Neuron (in vitro differentiated cells): ENCODE data around the gene SNAP91.
"Not testable (repeated sequence)": the region's sequence is repeated elsewhere in the genome, so short reads cannot be mapped to it uniquely, and the experiment has no call there.

Source experiments
- H2AFZ ChIP-seq: one replicate; pipeline ENCODE4 v1.6.1; 2013; ENCODE audit warnings: low read depth, mild to moderate bottlenecking, inconsistent platforms, low read length, moderate library complexity
- H3K27me3 ChIP-seq: one replicate; pipeline ENCODE4 v1.6.1; 2013; ENCODE audit warnings: low read length; ENCODE audit not compliant: insufficient read depth
- H3K36me3 ChIP-seq: one replicate; pipeline ENCODE4 v1.6.1; 2013; ENCODE audit warnings: low read length; ENCODE audit not compliant: insufficient read depth
- H3K4me1 ChIP-seq: one replicate; pipeline ENCODE4 v1.6.1; 2013; ENCODE audit warnings: low read length; ENCODE audit not compliant: insufficient read depth
- H3K4me3 ChIP-seq: 2 replicates; pipeline ENCODE4 v1.5.1; 2013; ENCODE audit warnings: mild to moderate bottlenecking, low read length, moderate library complexity
- H3K9me3 ChIP-seq: one replicate; pipeline ENCODE4 v1.6.1; 2013; ENCODE audit warnings: low read length

SNAP91 gene, protein sequence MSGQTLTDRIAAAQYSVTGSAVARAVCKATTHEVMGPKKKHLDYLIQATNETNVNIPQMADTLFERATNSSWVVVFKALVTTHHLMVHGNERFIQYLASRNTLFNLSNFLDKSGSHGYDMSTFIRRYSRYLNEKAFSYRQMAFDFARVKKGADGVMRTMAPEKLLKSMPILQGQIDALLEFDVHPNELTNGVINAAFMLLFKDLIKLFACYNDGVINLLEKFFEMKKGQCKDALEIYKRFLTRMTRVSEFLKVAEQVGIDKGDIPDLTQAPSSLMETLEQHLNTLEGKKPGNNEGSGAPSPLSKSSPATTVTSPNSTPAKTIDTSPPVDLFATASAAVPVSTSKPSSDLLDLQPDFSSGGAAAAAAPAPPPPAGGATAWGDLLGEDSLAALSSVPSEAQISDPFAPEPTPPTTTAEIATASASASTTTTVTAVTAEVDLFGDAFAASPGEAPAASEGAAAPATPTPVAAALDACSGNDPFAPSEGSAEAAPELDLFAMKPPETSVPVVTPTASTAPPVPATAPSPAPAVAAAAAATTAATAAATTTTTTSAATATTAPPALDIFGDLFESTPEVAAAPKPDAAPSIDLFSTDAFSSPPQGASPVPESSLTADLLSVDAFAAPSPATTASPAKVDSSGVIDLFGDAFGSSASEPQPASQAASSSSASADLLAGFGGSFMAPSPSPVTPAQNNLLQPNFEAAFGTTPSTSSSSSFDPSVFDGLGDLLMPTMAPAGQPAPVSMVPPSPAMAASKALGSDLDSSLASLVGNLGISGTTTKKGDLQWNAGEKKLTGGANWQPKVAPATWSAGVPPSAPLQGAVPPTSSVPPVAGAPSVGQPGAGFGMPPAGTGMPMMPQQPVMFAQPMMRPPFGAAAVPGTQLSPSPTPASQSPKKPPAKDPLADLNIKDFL

DNA sequence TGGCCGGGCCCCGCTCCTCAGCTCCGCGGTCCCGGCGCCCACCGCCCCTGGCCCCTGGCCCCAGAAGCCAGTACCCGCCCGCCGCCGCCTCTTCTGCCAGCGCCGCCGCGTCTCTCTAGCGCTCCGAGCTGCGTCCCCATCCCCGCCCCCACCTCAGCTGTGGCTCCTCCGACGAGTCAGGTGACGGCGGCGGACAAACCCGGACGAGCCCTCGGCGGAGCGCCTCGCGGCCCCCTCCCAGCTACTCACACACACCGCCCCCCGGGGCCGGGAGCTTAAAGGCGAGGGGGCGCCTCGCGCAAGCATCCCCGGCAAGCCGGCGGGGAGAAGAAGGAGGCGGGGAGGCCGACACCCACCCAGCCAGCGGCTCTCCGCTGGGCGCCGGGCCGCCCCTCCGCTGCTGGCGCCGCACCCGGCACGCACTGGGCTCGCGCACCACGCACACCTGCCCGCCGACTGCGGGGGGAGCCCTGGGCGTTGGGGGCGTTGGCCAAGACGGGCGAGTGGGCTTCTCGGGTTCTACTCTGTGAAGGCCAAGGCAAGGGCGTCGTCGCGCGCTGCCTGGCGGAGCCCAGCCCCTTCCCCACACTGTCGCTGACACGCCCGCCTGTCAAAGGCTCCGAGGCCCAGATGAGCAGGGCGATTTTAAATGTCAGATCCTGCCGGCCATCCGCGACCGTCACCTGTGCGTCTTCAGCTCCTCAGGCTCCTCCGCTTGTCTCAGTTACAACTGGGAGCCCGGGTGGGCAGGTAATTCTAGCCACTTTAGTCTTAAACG lies at the start of gene SNAP91:
Gene SNAP91, minus strand, starts transcription at position 132 of the 778 bp plus-strand sequence. CDS start 1,174 bp downstream, outside the sequence.
- peaks cover 33% of the 10 kb centered on the region for H3K27me3 ChIP-seq
- no peaks in the 10 kb centered on the region for H3K36me3 ChIP-seq
- H3K9me3 ChIP-seq: no peaks in the 10 kb centered on the region
- peak within 1 kb of the TSS; percentile 100 for H2AFZ ChIP-seq
- H3K4me1 ChIP-seq: peaks cover 8% of the 10 kb centered on the region
- H3K4me3 ChIP-seq: peak within 1 kb of the TSS; percentile 60

DNA sequence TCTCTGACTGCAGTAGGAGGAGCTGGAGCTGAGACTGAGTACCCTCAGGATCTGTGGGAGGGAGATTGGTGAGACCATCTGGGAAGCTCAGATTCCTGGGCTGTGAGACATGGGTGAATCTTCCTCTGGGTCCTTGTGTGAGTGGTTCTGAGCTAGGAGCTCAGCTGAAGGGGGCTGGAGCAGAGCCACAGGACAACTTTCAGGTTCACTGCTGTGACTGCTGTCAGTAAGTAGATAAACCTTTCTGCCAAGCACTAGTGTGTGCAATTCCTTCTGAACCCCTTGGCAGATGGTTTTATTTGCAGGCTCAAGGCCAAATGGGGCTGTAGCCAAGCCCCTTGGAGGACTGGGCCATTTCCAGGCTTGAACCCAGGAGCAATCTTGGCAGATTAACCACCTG lies 49.6 kb upstream of the SNAP91 start:
- H2AFZ ChIP-seq: no peak overlapping the region

DNA sequence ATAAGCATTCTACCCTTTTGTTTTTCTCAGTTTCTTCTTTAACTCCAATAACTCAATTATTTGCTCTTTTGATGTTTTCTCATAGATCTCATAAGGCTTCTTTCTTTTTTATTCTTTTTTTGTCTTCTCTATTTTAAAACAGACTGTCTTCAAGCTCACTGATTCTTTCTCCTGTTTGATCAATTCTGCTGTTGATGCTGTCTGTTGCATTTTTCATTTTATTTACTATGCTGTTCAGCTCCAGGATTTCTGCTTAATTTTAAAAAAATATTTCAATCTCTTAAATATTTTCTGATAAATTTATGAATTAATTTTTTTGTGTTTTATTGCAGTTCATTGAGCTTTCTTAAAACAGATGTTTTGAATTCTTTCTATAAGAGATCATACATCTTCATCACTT lies 48.1 kb upstream of the SNAP91 start:
- Histone ChIP-seq H2AFZ (no peak overlapping the region), H3K4me3 (no peak overlapping the region), H3K4me1 (no peaks in the 10 kb centered on the region), H3K9me3 (no peaks in the 10 kb centered on the region), H3K36me3 (no peaks in the 10 kb centered on the region), H3K27me3 (no peaks in the 10 kb centered on the region)

More for the DNA sequence above, 49.6 kb upstream of the SNAP91 start:
- Histone ChIP-seq H3K4me1 (no peaks in the 10 kb centered on the region), H3K36me3 (no peaks in the 10 kb centered on the region), H3K27me3 (no peaks in the 10 kb centered on the region), H3K9me3 (no peaks in the 10 kb centered on the region), H3K4me3 (no peak overlapping the region)

DNA sequence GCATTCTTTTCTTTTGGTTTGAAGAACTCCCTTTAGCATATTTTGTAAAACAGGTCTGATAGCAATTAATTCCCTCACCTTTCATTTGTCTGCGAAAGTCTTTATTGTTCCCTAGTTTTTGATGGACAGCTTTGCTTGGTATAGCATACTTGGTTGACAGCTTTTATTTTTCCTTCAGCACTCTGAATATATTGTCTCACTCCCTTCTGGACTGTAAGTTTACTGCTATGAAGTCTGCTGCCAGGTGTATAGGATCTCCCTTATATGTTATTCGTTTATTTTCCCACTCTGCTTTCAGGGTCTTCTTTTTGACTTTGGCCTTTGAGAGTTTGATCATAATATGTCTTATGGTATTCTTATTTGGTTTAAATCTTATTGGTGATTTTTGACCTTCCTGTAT lies 47.7 kb upstream of the SNAP91 start:
- H3K4me1 ChIP-seq: no peaks in the 10 kb centered on the region
- no peaks in the 10 kb centered on the region for H3K36me3 ChIP-seq
- no peaks in the 10 kb centered on the region for H3K27me3 ChIP-seq
- H3K4me3 ChIP-seq: no peak overlapping the region
- H3K9me3 ChIP-seq: no peaks in the 10 kb centered on the region
- H2AFZ ChIP-seq: no peak overlapping the region

DNA sequence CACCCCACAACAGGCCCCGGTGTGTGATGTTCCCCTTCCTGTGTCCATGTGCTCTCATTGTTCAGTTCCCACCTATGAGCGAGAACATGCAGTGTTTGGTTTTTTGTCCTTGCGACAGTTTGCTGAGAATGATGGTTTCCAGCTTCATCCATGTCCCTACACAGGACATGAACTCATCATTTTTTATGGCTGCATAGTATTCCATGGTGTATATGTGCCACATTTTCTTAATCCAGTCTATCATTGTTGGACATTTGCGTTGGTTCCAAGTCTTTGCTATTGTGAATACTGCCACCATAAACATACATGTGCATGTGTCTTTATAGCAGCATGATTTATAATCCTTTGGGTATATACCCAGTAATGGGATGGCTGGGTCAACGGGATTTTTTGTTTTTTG lies 43.5 kb upstream of the SNAP91 start:
- not testable (repeated sequence) for H3K4me3 ChIP-seq, H3K27me3 ChIP-seq, H2AFZ ChIP-seq, H3K36me3 ChIP-seq, H3K4me1 ChIP-seq, H3K9me3 ChIP-seq

DNA sequence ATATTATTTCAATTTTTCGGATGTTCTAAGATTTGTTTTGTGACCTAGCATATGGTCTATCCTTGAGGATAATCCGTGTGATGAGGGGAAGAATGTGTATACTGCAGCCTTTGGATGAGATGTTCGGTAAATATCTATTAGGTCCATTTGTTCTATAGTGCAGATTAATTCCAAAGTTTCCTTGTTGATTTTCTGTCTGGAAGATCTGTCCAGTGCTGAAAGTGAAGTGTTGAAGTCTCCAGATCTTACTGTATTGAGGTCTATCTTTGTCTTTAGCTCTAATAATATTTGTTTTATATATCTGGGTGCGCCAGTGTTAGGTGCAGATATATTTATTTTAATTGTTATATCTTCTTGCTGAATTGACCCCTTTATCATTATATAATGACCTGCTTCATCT lies 32.2 kb upstream of the SNAP91 start:
- H3K27me3 ChIP-seq: no peaks in the 10 kb centered on the region
- no peaks in the 10 kb centered on the region for H3K36me3 ChIP-seq
- H3K4me1 ChIP-seq: no peaks in the 10 kb centered on the region
- H2AFZ ChIP-seq: no peak overlapping the region
- no peak overlapping the region for H3K4me3 ChIP-seq
- no peaks in the 10 kb centered on the region for H3K9me3 ChIP-seq

DNA sequence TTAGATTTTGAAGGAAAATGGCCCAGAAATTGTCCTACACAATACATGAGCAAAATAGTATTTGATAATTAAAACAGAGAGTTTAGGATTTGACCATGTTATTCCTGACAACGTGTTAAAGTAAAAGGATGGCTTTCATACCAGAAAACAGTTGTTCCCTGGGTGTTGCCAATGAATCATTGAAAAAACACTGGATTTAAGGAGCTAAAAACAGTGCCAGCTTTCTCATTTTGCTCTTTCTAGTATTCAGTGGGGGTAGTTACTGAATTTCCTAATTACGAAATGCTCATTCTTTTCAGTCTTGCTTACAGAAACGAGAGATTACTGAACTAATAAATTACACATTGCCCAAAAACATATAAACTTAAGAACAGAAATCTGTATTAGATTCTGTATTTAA lies 26.6 kb upstream of the SNAP91 start:
- H2AFZ ChIP-seq: no peak overlapping the region

DNA sequence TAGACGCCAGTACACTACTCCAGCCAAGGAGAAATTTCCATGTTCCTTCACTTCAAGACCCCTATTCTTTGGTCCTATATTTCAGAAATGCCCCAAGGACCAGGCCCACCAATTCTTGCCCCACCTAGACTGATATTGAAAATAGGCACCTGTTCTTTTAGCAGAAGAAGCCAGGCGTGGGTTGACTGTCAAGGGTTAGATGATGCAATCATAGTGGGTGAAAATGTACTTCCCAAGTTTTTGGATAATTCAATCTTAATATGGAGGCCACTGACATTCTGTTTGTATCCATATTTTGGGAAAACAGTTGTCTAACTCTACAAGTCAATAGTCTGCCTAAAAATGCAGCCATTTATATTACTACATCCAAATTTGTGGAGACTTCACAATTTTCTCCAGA lies 21.0 kb upstream of the SNAP91 start:
- no peak overlapping the region for H2AFZ ChIP-seq
- H3K9me3 ChIP-seq: no peaks in the 10 kb centered on the region
- no peaks in the 10 kb centered on the region for H3K4me1 ChIP-seq
- H3K36me3 ChIP-seq: no peaks in the 10 kb centered on the region
- H3K27me3 ChIP-seq: no peaks in the 10 kb centered on the region
- no peak overlapping the region for H3K4me3 ChIP-seq

More for the DNA sequence above, 26.6 kb upstream of the SNAP91 start:
- no peaks in the 10 kb centered on the region for H3K9me3 ChIP-seq
- H3K36me3 ChIP-seq: no peaks in the 10 kb centered on the region
- no peaks in the 10 kb centered on the region for H3K27me3 ChIP-seq
- no peaks in the 10 kb centered on the region for H3K4me1 ChIP-seq
- no peak overlapping the region for H3K4me3 ChIP-seq

DNA sequence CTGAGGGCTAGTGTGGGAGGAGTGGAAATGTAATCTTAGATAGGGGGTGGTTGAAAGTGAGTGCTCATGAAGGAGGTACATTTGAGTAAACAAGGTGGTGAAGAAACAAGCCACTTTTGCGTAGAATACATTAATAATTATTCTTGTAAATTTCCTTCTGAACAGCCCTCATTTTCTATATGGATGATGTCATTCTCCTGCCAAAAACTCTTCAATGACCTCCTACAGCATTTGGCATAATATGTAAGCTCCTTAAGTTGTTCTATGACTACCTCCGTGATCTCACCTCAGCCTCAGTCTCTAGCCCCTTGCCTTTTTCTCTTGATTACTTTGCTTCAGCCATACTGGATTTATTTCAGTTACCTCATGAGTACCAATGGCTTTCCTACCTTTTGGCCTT lies 14.0 kb upstream of the SNAP91 start:
- Histone ChIP-seq H3K9me3 (no peaks in the 10 kb centered on the region), H2AFZ (no peak overlapping the region), H3K4me3 (no peak overlapping the region), H3K4me1 (no peaks in the 10 kb centered on the region), H3K36me3 (no peaks in the 10 kb centered on the region), H3K27me3 (no peaks in the 10 kb centered on the region)

DNA sequence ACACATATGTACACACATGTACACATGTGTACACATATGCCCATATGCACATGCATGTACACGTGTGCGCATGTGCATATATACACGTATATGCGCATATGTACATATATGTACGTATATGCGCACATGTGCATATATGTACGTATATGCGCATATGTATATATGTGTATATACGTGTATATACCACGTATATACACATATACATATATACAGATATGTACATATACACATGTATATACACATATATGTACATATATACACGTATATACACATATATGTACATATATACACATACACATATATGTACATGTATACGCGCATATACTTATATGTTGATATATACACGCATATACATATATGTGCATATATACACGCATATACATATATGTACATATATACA lies 8.9 kb upstream of the SNAP91 start:
- Histone ChIP-seq H3K27me3 (no peaks in the 10 kb centered on the region), H3K4me1 (no peaks in the 10 kb centered on the region), H2AFZ (no peak overlapping the region), H3K36me3 (no peaks in the 10 kb centered on the region), H3K4me3 (no peak overlapping the region), H3K9me3 (no peaks in the 10 kb centered on the region)

DNA sequence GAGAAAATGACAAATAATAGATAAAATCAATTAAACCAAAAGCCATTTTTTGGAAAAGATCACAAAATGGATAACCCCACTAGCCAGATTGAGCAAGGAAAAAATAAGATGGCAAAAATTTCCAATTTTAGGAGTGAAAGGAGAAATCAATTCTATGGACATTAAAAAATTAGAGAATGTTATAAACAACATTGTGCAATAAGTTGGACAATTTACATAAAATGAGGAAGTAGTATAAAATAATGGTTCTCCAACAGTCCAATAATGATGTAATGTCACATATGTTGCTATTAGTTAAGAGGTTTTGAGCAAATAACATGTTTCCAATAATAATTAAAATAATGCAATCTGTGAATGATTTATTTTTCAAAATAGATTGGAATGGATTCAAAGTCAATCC lies 3.1 kb upstream of the SNAP91 start:
- H3K4me1 ChIP-seq: peaks cover 8% of the 10 kb centered on the region
- H3K9me3 ChIP-seq: no peaks in the 10 kb centered on the region
- H3K4me3 ChIP-seq: no peak overlapping the region
- no peaks in the 10 kb centered on the region for H3K36me3 ChIP-seq
- H3K27me3 ChIP-seq: peaks cover 19% of the 10 kb centered on the region
- H2AFZ ChIP-seq: no peak overlapping the region

DNA sequence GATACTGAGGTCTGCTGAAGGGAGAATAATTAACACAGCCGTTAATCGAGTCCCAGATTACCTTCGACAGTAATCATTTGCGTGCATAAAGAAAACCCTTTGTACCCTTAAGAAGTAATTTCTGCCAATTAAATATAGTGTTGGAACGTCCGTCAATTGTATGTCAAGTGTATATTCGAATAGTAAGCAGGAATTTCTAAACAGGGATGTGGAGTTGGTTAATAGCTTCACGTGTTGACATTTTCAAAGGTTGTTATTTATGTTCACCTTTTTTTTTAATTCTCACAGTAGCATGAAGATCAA lies 798 bp upstream of the SNAP91 start:
- H3K36me3 ChIP-seq: no peaks in the 10 kb centered on the region
- H3K4me3 ChIP-seq: peak overlapping the region; percentile 60
- H3K9me3 ChIP-seq: no peaks in the 10 kb centered on the region
- H3K4me1 ChIP-seq: peaks cover 8% of the 10 kb centered on the region
- peak overlapping the region; percentile 100 for H2AFZ ChIP-seq
- peaks cover 33% of the 10 kb centered on the region for H3K27me3 ChIP-seq

DNA sequence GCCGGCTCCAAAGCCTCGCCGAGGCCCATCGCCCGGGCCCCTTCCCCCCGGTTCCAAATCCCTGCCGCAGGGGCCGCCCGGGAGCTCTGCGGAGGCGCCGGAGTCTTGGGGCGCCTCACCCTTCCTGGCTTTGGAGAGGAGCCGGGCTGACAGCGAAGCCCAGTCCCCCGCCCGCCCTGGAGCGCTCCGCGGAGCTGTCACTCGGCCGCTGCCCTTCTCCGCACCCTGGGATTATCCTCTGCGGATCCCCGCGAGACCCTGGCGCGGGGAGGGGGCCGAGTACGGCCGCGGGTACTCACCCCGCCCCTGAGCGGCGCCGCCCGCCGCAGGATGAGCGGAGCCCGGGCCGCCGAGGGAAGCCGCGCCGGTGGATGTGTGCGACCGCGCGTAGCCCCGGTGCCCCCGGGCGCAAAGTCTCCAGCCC lies 343 bp downstream of the SNAP91 start:
- H3K27me3 ChIP-seq: peaks cover 38% of the 10 kb centered on the region
- H3K4me3 ChIP-seq: peak overlapping the region; percentile 60

More for the DNA sequence above, 343 bp downstream of the SNAP91 start:
- Histone ChIP-seq H3K36me3 (no peaks in the 10 kb centered on the region), H3K4me1 (peaks cover 8% of the 10 kb centered on the region), H3K9me3 (no peaks in the 10 kb centered on the region), H2AFZ (peak overlapping the region; percentile 100)
